HG02885 (cell line): ENCODE results near the gene ANO3.

ENCODE experiments used
- ATAC-seq: cut with Tn5 transposase; IDR thresholded peaks from one replicate; pipeline ENCODE4 v1.9.1; 2021; ENCODE audit warnings: mild to moderate bottlenecking; ENCODE audit not compliant: unreplicated experiment, poor library complexity

Gene ANO3

GRCh38 chr11:26696330-26696729 is 364.4 kb downstream of the ANO3 start:
- ATAC-seq: no peak

DNA sequence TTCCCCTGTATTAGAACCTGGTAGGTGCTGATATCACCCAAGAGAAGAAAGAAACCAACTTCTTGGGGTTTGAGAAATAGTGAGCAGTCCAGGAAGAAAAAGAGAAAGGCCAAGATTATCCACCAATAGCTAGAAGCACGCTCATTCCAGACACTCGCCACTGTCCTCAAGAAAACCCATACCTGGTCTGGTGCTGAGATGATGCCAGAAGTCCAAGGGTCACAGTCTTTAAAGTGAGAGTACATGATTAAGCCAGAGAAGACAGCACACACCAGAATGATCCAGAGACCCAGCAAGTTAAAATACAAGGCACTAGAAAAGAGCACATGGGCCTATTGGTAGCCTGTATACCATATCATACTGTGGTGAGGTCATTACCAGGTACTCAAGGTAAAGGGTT is 366.3 kb downstream of the ANO3 start:
- ATAC-seq: no peak

DNA sequence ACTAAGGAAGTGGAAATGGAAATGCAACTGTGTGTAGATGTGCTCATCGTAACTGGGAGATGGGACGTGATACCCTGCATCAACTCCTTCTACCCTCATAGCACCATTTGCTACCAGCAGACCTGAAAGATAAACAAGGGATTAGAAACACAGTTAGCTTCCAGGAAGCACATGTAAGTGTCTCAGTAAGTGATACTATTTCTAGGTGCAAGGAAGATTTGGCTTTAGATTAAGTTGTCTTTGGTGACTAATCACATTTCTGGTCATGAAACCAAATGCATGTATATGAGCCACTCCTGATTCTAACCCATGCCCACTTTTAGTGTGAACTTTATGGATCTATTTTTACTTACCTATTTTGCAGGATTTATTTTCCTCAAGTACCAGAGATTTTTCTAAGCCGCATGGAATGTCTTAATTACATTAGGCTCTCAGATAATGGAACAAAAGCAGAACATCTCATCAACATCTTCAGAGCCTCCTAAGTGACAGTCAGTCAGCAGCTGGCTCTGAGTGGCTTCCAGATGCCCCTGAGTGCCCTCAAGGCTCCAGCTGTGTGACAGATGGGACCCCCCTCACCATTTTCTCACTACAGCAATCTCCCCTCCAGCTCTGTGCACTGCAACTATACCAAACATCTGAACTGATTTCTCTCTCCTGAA is 368.8 kb downstream of the ANO3 start:
- no peak for ATAC-seq

DNA sequence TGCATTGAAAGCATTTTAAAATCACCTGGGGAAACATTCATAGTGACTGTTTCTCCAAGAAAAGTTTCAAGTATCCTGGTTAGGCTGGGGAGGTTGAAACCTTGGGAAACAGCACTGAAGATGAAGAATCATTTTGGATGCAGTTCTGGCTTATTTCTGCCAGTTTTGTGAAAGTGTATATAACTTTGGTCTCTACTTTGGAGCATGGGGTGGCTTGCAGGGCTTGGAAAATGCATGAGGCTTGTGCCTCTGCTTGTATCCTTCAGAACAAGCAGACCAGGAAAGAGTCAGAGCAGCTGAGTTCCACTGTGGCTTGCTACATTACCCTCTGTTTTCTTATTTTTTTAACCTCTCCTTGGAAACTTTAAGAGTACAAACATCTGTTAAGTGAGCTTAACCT is 370.5 kb downstream of the ANO3 start:
- no peak for ATAC-seq

- ATAC-seq: no peak
These were observed 371.7 kb downstream of the ANO3 start for GRCh38 chr11:26703411-26704191.

GRCh38 chr11:26704249-26704648 is 372.3 kb downstream of the ANO3 start:
- no peak for ATAC-seq

DNA sequence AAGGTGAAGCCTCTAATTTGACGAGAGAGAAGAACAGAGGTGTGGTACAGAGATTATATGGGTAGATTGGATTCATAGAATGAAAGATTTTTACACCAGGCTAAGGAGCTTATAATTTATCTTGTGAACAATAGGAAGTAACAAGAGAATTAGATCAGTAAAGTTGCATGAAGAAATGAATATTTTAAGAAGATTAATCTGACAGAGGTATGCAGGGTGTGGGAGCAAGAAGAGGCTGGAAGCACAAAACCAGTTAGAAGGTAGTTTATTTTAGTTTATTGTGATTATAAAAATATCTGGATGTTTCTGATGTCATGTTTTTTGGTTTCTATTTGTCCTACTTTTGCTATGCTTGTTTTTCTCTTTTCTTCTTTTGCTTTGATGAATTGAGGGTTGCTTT is 374.3 kb downstream of the ANO3 start:
- no peak for ATAC-seq

- no peak for ATAC-seq
These were observed 377.0 kb downstream of the ANO3 start for GRCh38 chr11:26708736-26709456.

GRCh38 chr11:26710489-26710888 is 378.6 kb downstream of the ANO3 start:
- ATAC-seq: no peak

- ATAC-seq: no peak
These were observed 380.6 kb downstream of the ANO3 start for GRCh38 chr11:26712497-26712896.
